ENCODE results near the gene ZNF547. TPM values are rescaled to one million over a fixed set of nuclear protein-coding genes. Genes with fewer than 3 reads are reported as not detected.

The ZNF547 gene
- 0.85 to 1.5 TPM (median 1.4 TPM) in 5 replicates for total RNA-seq (2022; extraction: Qiagen RNA extraction)

DNA sequence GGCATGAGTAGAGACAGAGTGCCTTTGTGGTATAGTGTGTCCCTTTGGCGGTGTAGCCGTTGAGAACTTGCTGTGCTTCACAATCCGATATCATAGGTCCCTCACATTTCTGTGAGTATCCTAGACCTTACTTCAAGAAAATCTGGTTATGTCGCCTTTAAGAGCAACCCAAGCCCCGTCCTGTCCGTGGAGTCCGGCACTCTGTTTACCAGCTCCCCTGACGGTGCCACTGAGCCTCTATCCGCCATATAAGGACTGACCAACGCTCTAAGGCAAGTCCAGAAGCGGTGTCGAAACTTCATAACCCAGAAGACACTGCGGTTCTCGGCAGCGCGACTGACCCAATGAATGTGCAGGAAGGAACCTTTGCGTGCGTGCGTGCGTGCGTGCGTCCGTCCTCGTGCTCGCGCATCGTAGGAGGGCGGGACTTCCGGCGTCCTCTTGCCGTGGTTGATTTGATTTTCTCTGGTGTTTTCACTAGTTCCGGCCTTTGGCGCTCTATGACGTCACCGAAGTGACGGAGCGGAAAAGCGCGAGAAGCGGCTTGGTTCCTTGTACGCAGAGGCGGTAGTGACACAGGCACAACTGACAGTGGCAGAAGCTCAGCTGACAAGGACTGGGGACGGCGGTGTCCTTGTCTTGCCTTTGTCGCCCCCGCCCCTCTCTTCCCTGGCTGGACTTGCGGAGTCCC, at the start of gene ZNF547, which contains the start of gene TRAPPC2B:
ZNF547 (plus strand) TSS at position 555 of the 691 bp plus-strand sequence. CDS start 5,005 bp downstream, outside the sequence.
TRAPPC2B (plus strand) TSS at position 555 of the 691 bp plus-strand sequence. CDS start 1,283 bp downstream, outside the sequence.

DNA sequence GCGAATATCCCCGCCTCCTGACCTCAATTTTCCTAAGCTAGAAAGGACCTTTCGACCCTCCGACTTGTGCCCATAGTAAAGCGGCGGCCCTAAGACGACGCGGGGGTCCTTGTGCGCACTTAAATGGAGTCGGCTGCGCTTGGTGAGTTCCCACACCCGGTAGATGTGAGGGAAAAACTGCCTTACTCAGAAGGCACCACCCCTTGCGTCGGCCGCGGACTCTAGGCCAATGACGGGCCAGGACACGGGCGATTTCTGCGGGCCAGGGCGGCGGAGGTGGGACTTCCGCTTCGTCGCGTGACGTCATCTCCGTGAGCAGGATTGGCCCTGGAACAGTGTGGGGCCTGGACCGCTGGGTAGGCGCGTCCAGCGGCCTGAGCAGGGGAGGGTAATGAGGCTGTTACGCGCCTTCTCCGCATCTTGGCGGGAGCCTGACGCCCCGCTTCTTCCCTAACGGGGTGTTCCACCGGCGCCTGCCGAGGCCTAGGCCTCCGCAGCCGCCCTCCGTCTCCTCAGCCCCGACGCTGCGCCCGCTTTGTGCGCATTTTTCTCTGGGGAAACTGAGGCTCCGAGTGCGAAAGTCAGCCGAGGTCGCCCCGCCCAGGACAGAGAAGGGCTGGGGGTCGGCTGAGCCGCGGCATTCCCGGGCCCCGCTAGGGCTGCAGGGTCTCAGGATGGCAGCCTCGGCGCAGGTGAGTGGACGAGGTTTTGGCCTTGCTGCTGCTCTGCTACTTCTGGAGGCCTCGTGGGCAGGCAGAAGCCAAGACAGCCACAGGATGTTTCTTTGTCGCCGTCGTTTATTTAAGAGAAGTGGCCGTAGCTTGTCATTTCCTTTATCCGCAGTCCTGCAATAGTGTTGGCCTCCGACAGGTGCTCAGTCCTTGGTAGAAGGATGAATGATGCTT, 42.9 kb upstream of the ZNF547 start, which contains the start of gene ZNF543:
ZNF543 (plus strand) TSS at position 293 of the 905 bp plus-strand sequence; CDS start at position 675, 382 bp downstream.

DNA sequence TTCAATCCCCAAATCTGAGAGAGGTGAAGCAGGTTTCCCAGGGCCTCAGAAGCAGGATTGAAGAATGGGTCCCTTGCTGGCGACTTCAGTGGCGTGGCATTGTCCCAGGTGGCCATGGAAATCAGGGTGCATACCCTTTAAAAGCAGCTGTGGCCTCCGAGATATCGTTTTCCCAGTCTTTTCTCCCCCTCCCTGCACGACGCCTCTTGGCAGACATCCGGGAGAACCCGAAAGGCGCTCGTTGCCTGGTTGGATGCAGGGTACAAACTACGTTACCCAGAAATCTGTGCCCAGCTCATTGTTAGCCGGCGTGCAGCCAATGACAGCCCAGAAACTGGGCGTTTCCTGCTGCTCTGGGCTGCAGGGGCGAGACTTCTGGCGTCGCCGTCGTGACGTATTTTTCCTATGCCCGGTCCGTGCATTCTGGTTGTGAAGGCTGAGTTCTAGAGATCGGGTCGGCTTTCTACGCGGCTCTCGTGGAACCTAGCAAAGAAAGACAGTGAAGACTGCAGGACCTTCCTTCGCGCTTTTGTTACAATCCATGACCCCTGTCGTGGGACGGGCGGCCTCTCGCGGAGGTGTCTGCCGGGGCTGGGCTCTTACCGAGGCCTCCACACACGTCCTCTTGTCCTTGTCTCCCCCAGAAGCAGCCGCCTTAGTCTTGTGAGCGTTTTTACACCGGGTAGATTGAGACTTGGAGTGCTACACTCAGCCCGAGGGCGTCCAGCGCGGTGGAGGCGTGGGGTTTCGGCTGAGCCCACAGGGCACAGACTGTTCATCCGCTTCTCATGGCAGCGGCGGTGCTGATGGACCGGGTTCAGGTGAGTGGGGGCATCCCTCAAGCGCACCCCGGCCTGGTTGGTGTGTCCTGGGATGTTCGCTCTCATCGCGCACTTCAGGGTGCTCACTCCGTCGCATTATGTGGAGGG, 12.2 kb upstream of the ZNF547 start, which contains the start of gene ZNF304:
ZNF304 (plus strand) TSS at position 395 of the 929 bp plus-strand sequence; CDS start at position 789, 394 bp downstream.

DNA sequence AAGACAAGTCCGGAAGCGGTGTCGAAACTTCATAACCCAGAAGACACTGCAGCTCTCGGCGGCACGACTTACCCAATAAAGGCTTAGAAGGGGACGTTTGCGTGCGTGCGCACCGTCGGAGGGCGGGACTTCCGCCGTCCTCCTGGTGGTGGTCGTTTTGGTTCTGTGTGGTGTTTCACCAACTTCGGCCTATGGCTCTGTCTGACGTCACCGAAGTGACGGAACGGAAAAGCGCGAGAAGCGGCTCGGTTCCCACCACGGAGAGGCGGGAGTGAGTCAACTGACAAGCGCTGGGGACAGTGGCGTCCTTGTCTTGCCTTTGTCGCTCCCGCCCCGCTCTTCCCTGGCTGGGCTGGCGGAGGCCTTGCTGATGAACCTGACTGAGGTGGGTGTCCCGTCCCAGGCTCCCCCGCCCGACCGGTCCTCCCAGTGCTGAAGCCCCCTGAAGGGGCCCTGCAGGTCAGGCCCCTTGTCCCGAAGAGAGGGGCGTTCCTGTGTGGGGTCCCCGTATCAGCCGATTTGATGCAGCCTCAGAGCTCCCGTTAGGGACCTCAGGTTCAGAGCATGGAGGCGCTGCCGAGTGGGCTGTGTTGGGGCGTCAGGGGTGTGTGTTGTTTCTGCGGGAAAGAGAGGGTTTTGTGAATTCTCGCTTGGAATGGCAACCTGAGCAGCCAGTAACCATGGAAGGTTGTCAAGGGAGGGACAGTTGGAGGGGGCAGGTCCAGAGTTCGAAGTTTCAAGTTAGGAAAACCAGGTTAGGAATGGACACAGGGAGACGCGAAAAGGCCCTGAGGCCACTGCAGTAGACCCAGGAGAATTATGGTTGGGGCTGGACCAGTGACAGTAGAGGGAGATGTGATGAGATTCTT, 26.6 kb downstream of the ZNF547 start, which contains the start of gene ZNF548:
ZNF548 (plus strand) TSS at position 125 of the 869 bp plus-strand sequence; CDS start at position 371, 246 bp downstream.

DNA sequence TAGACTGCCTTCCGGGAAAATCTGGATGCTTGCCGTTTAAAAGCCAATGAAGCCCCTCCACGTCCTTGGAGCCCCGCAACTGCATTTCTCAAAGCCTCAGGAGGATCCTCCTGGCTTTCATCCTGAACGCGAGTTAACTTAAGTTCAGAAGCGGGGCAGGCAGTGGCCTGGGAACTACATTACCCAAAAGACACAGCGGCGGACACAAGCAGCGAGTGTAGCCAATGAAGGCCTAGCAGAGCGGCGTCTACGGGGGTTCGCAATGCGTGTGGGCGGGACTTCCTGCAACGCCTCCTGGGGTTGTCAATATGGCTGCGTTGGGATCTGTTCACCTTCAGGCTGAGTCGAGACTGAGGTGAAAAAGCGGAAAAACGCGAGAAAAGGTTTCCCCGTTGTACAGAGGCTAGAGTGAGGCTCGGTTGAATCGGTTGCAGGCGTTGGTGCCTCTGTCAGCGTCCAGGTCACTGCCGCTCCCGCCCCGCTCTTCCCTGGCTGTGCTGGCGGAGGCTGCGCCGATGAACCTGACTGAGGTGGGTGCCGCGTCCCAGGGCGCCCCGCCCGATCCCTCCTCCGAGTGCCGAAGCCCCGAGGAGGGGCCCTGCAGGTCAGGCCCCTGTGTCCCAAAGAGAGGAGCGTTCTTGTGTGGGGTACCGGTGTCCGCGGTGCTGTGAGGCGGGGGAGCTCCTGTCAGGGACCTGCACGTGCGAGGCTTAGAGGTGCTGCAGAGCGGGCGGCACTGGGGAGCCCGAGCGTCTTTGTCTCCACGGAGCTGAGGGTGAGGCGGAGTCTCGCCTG, 47.7 kb downstream of the ZNF547 start, which contains the start of gene ZNF17:
ZNF17 (plus strand) TSS at position 285 of the 795 bp plus-strand sequence. CDS start 2,455 bp downstream, outside the sequence.

Other genes with a start within 250 kb of the ZNF547 start
- not detected in 5 replicates for gene USP29, start 243.6 kb upstream of the ZNF547 start, total RNA-seq (2022; extraction: Qiagen RNA extraction)
- not detected in 5 replicates for gene ZIM3, start 218.3 kb upstream of the ZNF547 start, total RNA-seq (2022; extraction: Qiagen RNA extraction)
- gene DUXA, start 196.1 kb upstream of the ZNF547 start, total RNA-seq (2022; extraction: Qiagen RNA extraction) = not detected in 5 replicates
- gene ZNF264, start 172.1 kb upstream of the ZNF547 start, total RNA-seq (2022; extraction: Qiagen RNA extraction) = 5.5 to 9.0 TPM (median 8.4 TPM) in 5 replicates
- 0.25 to 0.66 TPM (median 0.49 TPM) in 4 of 5 replicates, not detected in the other for gene AURKC, start 132.5 kb upstream of the ZNF547 start, total RNA-seq (2022; extraction: Qiagen RNA extraction)
- 1.4 to 2.7 TPM (median 1.9 TPM) in 5 replicates for gene ZNF805, start 122.9 kb upstream of the ZNF547 start, total RNA-seq (2022; extraction: Qiagen RNA extraction)
- gene ZNF460, start 83.1 kb upstream of the ZNF547 start, total RNA-seq (2022; extraction: Qiagen RNA extraction) = 0.81 to 1.2 TPM (median 1.1 TPM) in 5 replicates
- gene ZNF543, start 43.1 kb upstream of the ZNF547 start, total RNA-seq (2022; extraction: Qiagen RNA extraction) = 1.1 to 1.7 TPM (median 1.6 TPM) in 5 replicates
- gene ZNF304, start 12.3 kb upstream of the ZNF547 start, total RNA-seq (2022; extraction: Qiagen RNA extraction) = 2.1 to 2.7 TPM (median 2.4 TPM) in 5 replicates
- gene TRAPPC2B, start within 50 bp of the ZNF547 start, total RNA-seq (2022; extraction: Qiagen RNA extraction) = 13.7 to 16.4 TPM (median 16.3 TPM) in 5 replicates
- gene ZNF548, start 26.3 kb downstream of the ZNF547 start, total RNA-seq (2022; extraction: Qiagen RNA extraction) = 3.3 to 5.0 TPM (median 3.7 TPM) in 5 replicates
- gene ZNF17, start 47.6 kb downstream of the ZNF547 start, total RNA-seq (2022; extraction: Qiagen RNA extraction) = 3.8 to 7.0 TPM (median 4.9 TPM) in 5 replicates
- 14.1 to 16.4 TPM (median 15.0 TPM) in 5 replicates for gene ZNF749, start 71.8 kb downstream of the ZNF547 start, total RNA-seq (2022; extraction: Qiagen RNA extraction)
- 0.06 to 0.11 TPM in 2 of 5 replicates, not detected in the others for gene VN1R1, start 93.6 kb downstream of the ZNF547 start, total RNA-seq (2022; extraction: Qiagen RNA extraction)
- gene ZNF772, start 114.0 kb downstream of the ZNF547 start, total RNA-seq (2022; extraction: Qiagen RNA extraction) = 0.73 to 1.4 TPM (median 1.2 TPM) in 5 replicates
- 4.9 to 7.9 TPM (median 6.7 TPM) in 5 replicates for gene ZNF419, start 124.2 kb downstream of the ZNF547 start, total RNA-seq (2022; extraction: Qiagen RNA extraction)
- gene ZNF773, start 136.4 kb downstream of the ZNF547 start, total RNA-seq (2022; extraction: Qiagen RNA extraction) = 4.1 to 6.7 TPM (median 4.4 TPM) in 5 replicates
- 1.4 to 1.9 TPM (median 1.7 TPM) in 5 replicates for gene ZNF549, start 163.8 kb downstream of the ZNF547 start, total RNA-seq (2022; extraction: Qiagen RNA extraction)
- gene ZNF550, start 196.3 kb downstream of the ZNF547 start, total RNA-seq (2022; extraction: Qiagen RNA extraction) = 2.5 to 5.4 TPM (median 3.8 TPM) in 5 replicates
- gene ZNF416, start 215.4 kb downstream of the ZNF547 start, total RNA-seq (2022; extraction: Qiagen RNA extraction) = 3.4 to 5.0 TPM (median 4.2 TPM) in 5 replicates
- gene ZIK1, start 220.6 kb downstream of the ZNF547 start, total RNA-seq (2022; extraction: Qiagen RNA extraction) = not detected in 5 replicates
- 4.7 to 5.7 TPM (median 5.1 TPM) in 5 replicates for gene ZNF530, start 236.3 kb downstream of the ZNF547 start, total RNA-seq (2022; extraction: Qiagen RNA extraction)

All from A549 treated with Mapracorat at 1 μM for 4 hours (cell line).